Glomerular visceral epithelial cell (primary cell): ENCODE results near the gene TOR3A.

Experiments
- DNase-seq: peaks from one replicate; pipeline ENCODE4 v3.0.0-alpha.2; 2016; ENCODE audit errors: extremely low spot score

The TOR3A gene

GRCh38 chr1:179066471-179066870, 15.4 kb upstream of the TOR3A start:
- DNase-seq: no peak

GRCh38 chr1:179077396-179077795, 4.5 kb upstream of the TOR3A start:
- DNase-seq: no peak

DNA sequence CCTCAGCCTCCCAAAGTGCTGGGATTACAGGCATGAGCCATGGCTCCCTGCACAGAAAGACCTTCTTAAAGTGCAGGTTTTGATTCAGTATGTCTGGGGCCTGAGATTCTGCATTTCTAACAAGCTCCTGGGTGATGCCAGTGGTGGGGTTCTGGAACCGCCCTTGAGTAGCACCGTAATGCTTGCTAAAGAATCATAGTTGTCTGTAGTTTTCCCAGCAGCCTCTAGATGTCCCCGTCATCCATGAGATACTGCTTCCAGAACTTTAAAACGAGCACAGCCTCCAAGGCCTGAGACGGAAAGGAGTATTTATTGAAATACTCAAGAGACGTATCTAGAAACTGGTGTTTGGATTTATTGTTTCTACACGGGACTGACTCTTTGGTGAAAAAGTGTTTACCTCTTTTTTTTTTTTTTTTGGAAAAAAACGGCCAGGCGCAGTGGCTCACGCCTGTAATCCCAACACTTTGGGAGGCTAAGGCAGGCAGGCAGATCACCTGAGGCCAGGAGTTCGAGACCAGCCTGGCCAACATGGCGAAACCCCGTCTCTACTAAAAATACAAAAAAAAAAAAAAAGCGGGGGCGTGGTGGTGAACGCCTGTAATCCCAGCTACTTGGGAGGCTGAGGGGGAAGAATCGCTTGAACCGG, 2.6 kb upstream of the TOR3A start:
- DNase-seq: peak; percentile 78

DNA sequence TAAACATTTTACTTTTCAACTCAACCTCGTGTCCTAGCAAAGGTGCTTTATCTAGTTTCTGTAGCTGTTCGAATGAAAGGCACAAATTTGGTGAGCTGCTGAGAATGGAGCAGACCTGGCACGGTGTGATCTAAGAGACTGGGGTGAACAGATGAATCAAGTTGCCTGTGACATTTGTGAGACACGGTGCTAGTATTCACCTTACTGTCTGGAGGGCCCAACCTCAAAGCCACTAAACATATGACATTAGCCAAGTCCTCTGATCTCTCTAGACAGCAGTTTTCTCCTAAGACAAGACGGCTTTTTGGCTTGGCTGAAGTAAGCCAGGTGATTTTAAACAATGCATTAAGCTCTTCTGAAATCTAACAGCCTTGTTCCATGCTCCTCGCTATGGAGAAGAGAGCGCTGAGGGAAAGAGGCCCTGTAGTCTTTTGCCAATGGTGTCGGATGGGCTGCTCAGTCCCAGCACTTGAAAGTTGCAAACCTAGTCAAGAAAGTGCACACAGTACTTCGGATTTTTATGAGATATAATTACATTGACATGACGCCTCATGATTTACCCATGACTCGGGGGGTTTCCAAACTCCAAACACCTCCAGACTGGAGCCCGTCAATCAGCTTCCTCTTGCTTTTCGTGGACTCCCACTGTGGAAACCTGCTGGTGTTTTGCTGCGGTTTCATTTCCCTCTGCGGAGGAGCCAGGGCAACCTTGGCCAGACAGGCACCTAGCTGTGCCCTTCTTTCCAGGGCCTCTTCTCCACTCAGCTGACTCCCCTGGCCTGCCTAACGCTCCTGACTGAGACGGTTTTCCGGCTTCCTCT, 794 bp upstream of the TOR3A start:
- DNase-seq: no peak

DNA sequence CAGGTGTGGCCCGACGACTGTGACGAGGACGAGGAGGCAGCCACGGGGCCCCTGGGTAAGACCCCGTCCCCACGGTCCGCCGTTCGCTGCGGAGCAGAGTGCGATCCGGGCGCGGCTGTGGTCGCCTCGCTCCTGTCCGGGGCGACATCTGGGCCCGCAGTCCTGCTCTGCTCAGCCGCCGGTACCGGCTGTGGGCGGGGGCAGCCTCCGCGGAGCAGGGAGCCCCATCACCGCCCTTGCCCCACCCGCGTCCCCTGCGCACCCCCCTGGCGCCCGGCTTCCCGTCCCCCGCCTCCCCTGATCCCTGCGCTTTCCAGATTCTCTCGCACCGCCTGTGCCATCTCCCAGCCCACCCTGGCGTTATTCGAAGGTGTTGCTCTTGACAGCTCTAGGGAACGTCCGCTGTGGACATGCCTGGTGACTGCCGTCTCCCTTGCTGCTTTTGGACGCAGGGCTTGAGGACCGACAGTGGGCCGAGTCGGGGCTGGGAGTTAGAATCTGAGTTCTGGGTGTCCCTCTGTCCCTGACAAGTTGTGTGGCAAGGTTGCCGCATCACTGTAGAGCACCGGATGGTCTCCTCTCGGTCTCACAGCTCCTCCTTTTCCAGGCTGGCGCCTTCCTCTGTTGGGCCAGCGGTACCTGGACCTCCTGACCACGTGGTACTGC, 596 bp downstream of the TOR3A start:
- DNase-seq: peak; percentile 41

- DNase-seq: no peak
These were observed 1.1 kb downstream of the TOR3A start for GRCh38 chr1:179082999-179083335.

DNA sequence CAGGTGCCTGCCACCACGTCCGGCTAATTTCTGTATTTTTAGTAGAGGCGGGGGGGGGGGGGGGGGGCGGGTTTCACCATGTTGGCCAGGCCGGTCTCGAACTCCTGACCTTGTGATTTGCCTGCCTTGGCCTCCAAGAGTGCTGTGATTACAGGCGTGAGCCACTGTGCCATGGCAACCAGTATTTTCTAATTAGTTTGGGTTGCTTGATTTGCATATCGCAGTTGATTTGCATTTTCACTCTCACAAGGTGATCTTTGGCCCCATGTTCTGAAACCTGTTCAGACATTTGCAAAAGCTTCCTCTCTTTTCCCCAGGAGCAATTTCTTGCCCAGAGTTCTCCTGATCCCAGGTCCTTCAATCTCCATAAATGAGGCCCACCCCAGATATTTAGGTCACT, 1.7 kb downstream of the TOR3A start:
- DNase-seq: no peak

DNA sequence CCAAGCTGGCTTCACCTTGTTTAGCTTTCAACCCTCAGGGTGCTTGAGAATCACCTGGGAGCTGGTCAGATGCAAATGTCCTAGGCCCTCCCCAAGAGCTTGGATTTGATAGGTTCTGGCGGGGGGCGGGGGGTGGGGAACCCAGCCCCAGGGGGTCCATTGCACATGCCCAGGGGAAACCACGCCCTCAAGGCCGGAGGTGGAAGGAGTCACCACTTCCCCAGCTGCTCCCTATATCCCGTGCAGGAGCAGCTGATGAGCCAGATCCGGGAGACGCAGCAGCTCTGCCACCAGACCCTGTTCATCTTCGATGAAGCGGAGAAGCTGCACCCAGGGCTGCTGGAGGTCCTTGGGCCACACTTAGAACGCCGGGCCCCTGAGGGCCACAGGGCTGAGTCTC, 5.8 kb downstream of the TOR3A start:
- no peak for DNase-seq

DNA sequence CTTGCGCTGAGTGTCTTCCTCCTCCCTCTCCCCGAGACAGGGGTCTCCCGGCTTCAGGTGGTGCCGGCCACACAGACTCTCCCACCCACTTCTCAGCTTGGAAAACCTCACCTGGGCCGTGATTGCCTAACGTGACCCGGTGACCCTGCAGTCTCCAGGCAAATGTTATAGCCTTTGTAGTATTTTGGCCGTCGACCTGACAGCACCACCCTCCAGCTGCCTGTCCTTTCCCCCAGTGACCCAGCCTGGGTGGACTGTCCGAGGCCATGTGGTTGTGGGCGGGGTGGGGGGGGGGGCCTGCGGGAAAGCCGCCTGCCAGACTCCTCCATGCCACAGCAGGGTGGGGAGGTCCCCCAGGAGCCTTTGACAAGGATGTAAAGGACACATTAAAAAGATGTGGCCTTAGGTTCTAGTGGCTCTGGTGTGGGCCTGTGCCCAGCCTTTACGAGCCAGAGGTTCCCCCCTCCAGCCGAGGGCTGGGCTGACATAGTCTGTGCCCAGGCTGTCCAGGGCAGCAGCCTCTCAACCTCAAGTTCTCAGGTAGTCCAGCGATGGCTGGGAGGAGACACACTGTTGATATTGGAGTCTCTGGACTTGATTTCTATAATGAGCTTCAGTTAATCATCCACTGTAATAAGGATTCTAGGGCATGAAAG, 8.1 kb downstream of the TOR3A start:
- DNase-seq: no peak

GRCh38 chr1:179090522-179090921, 8.7 kb downstream of the TOR3A start:
- no peak for DNase-seq

- no peak for DNase-seq
These were observed 9.1 kb downstream of the TOR3A start for GRCh38 chr1:179090923-179091322.

DNA sequence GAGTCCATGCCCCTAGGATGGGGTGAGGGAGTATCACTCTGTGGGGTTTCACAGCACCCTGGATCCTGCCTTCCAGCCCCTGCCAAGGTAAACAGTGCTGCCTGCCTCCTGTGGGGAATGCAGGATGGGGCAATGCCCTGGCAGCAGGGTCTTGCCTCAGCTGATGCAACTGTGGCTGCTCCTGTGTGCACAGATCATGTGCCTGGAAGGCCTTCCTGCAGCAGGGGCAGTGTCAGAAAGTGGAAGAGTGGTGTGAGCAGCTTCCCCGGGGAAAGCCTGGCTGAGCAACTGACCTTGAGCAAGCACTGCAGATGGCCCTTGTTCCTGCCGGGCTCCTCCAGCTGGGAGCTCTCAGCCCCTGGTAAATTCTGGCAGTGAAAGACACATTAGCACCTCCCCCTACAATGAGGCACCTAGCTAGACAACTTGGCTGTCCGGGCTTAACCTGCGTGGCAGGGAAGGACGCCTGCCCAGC, 9.9 kb downstream of the TOR3A start:
- no peak for DNase-seq

DNA sequence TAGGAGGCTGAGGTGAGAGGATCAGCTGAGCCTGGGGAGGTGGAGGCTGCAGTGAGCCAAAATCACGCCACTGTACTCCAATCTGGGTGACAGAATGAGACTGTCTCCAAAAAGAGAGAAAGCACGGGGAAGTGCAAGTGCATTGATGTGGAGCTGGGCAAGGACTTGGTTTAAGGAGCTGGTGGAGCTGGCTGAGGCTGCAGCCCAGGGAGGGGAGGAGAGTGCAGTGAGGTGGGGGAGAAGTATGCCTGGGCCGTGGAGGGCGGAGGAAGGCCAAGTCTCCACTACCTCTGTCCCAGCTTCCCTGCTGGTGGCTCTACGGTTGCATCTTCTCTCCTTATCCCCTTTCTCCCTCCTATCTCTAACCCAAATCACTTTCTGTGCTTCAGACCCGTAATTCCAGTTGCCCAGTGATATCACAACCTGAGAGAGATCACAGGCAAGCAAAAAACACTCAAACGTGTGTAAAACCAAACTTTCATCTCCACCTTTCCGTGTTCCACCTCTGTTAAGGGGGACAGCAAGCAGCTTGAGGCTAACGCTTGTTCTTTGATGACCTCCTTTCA, 11.1 kb downstream of the TOR3A start:
- no peak for DNase-seq

DNA sequence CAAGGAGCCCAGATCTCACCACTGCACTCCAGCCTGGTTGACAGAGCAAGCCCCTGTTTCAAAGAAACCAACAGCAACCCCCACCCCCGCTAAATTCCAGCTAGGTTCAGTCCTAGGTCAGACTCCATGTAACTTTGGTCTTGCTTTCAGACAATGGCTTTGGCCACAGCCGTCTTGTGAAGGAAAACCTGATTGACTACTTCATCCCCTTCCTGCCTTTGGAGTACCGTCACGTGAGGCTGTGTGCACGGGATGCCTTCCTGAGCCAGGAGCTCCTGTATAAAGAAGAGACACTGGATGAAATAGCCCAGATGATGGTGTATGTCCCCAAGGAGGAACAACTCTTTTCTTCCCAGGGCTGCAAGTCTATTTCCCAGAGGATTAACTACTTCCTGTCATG, 12.9 kb downstream of the TOR3A start:
- no peak for DNase-seq

- no peak for DNase-seq
These were observed 13.5 kb downstream of the TOR3A start for GRCh38 chr1:179095377-179095776.

- DNase-seq: no peak
These were observed 14.1 kb downstream of the TOR3A start for GRCh38 chr1:179095924-179096323.

- DNase-seq: no peak
These were observed 18.0 kb downstream of the TOR3A start for GRCh38 chr1:179099891-179100290.

GRCh38 chr1:179101566-179101965, 19.7 kb downstream of the TOR3A start:
- DNase-seq: no peak

DNA sequence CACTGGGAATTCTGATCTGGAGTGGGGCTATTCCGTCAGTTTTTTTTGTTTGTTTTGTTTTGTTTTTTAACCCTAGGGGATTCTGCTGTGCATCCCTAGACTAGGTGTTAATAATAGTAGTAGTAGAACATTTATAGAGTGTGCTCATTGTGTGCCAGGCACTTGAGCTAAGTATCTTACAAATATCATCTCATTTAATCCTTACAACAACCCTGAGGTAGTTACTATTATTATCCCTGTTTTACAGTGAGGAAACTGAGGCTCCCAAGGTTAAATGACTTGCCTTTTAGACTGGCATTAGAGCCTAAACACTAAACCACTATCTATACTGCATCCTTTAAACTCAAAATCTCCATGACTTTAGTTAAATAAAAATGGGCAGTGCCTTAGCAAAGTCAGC, 22.1 kb downstream of the TOR3A start:
- DNase-seq: no peak

DNA sequence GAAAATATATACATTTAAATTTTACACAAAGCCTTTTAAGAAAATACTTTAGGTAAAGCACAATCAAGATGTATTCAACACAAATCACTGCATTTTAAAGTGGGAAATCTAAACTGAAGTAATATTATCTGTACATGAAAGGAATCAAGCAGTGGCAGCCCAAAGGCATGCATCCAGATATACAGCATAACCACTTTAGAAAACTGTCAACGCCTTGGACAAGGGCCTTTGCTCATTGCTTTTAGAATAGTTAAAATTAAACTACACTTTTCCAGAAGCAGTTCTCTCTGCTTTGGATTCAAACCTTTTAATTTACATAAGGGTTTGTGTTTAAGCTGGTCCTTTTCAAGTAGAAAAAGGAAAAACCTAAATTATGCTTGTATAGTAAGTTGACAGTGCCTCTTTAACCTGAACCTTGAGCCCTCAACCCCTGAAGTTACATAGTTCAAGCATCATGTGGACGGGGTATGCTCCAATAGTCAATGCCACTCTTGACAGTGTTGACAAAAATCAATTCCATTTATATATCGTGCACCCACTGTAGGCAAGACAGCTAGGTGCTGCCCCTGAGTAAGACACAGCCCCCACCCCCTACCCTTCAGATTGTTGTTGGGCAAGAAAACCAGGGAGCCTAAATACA, 22.9 kb downstream of the TOR3A start:
- no peak for DNase-seq

DNA sequence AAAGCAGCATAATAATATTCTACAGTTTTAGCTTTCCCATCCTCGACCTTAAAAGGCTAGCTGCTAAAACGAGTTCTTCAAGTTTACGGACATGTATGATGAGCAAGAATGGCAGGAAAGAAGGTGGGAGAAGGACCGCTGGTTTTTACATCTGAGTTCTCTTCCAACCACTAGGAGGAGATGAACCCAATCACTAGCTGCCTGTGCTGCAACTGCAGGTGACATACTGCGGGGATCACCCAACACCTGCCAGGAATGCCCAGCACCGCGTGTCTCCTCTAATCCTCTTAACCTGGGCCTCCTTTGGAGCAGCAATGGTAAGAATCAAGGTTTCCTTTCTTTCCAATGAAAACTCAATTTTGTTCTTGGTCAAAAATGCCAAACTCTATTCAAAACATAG, 23.5 kb downstream of the TOR3A start:
- DNase-seq: no peak
